ENCODE measurements around the gene ENOX2.

ENOX2 gene

GRCh38 chrX:130851569-130851968 lies 51.4 kb downstream of the ENOX2 start:
- Histone ChIP-seq H3K36me3 (replicated peaks) (no peaks in the 10 kb centered on the region), H3K27me3 (replicated peaks) (no peaks in the 10 kb centered on the region), H3K27ac (no peak overlapping the region), H3K4me3 (ENCODE audit: low read depth, low read length) (no peak overlapping the region)
- no peak for DNase-seq
- in situ Hi-C loops (cut with HindIII; ENCODE audit: low pct_ligation_motif_present, low sequenced_read_pairs) = no loop called here
- TF ChIP-seq CTCF (IDR thresholded peaks at IDR 0.05; ENCODE audit: low read depth, low read length, missing control alignments) = no peak

GRCh38 chrX:130848763-130849162 lies 54.2 kb downstream of the ENOX2 start:
- no peak overlapping the region for H3K4me3 ChIP-seq (ENCODE audit: low read depth, low read length)
- no peak overlapping the region for H3K27ac ChIP-seq
- H3K27me3 ChIP-seq (replicated peaks) = no peaks in the 10 kb centered on the region
- no peak for DNase-seq
- H3K36me3 ChIP-seq (replicated peaks) = no peaks in the 10 kb centered on the region
- TF ChIP-seq CTCF (IDR thresholded peaks at IDR 0.05; ENCODE audit: low read depth, low read length, missing control alignments) = no peak
- in situ Hi-C loops (cut with HindIII; ENCODE audit: low pct_ligation_motif_present, low sequenced_read_pairs) = no loop called here

- H3K27ac ChIP-seq = no peak overlapping the region
Observed at GRCh38 chrX:130846746-130847145, 56.3 kb downstream of the ENOX2 start.

GRCh38 chrX:130841776-130842175 lies 61.2 kb downstream of the ENOX2 start:
- no peak overlapping the region for H3K4me3 ChIP-seq (ENCODE audit: low read depth, low read length)
- no peak overlapping the region for H3K27ac ChIP-seq
- in situ Hi-C loops (cut with HindIII; ENCODE audit: low pct_ligation_motif_present, low sequenced_read_pairs) = no loop called here
- H3K36me3 ChIP-seq (replicated peaks) = no peaks in the 10 kb centered on the region
- no peak for DNase-seq
- H3K27me3 ChIP-seq (replicated peaks) = no peaks in the 10 kb centered on the region
- no peak for TF ChIP-seq CTCF (IDR thresholded peaks at IDR 0.05; ENCODE audit: low read depth, low read length, missing control alignments)

More at GRCh38 chrX:130846746-130847145, 56.3 kb downstream of the ENOX2 start:
- Histone ChIP-seq H3K27me3 (replicated peaks) (no peaks in the 10 kb centered on the region), H3K36me3 (replicated peaks) (no peaks in the 10 kb centered on the region), H3K4me3 (ENCODE audit: low read depth, low read length) (no peak overlapping the region)
- no peak for DNase-seq
- TF ChIP-seq CTCF (IDR thresholded peaks at IDR 0.05; ENCODE audit: low read depth, low read length, missing control alignments) = no peak
- in situ Hi-C loops (cut with HindIII; ENCODE audit: low pct_ligation_motif_present, low sequenced_read_pairs) = no loop called here

GRCh38 chrX:130840345-130840744 lies 62.7 kb downstream of the ENOX2 start:
- Histone ChIP-seq H3K27me3 (replicated peaks) (no peaks in the 10 kb centered on the region), H3K36me3 (replicated peaks) (no peaks in the 10 kb centered on the region), H3K4me3 (ENCODE audit: low read depth, low read length) (no peak overlapping the region), H3K27ac (no peak overlapping the region)
- no peak for DNase-seq
- in situ Hi-C loops (cut with HindIII; ENCODE audit: low pct_ligation_motif_present, low sequenced_read_pairs) = no loop called here
- TF ChIP-seq CTCF (IDR thresholded peaks at IDR 0.05; ENCODE audit: low read depth, low read length, missing control alignments) = no peak

- peak; percentile 14 for DNase-seq
- no peaks in the 10 kb centered on the region for H3K36me3 ChIP-seq (replicated peaks)
Observed at GRCh38 chrX:130836447-130836846, 66.6 kb downstream of the ENOX2 start.

More at GRCh38 chrX:130836447-130836846, 66.6 kb downstream of the ENOX2 start:
- TF ChIP-seq CTCF (IDR thresholded peaks at IDR 0.05; ENCODE audit: low read depth, low read length, missing control alignments) = no peak
- no peak overlapping the region for H3K27ac ChIP-seq
- no peak overlapping the region for H3K4me3 ChIP-seq (ENCODE audit: low read depth, low read length)
- H3K27me3 ChIP-seq (replicated peaks) = no peaks in the 10 kb centered on the region
- in situ Hi-C loops (cut with HindIII; ENCODE audit: low pct_ligation_motif_present, low sequenced_read_pairs) = no loop called here

Measured in brain microvascular endothelial cell (primary cell).